HEK293 (cell line): ENCODE results near the gene TEAD1.

Source experiments
- CTCF ChIA-PET: fragments of 350-600 bp; formaldehyde crosslinking; extraction: SDS; loops from one replicate; lab custom pipeline; 2021; ENCODE audit warnings: antibody characterized with exemption; lab: Yijun Ruan, JAX
- POLR2A ChIA-PET: fragments of 300-600 bp; formaldehyde crosslinking; extraction: SDS; loops from one replicate; lab custom pipeline; 2020; ENCODE audit warnings: antibody characterized with exemption, inconsistent platforms; lab: Yijun Ruan, JAX
- H3K27ac ChIP-seq: fragments of 200-500 bp; sonication (Bioruptor generic); 2 replicates; pipeline ENCODE4 v1.5.1; 2014; ENCODE audit warnings: low read depth, low read length, control low read depth, inconsistent platforms; ENCODE audit errors: extremely low read depth
- H3K36me3 ChIP-seq, 2 experiments: fragments of 200-500 bp in 1 of 2; sonication (Bioruptor generic) in 1 of 2; 1 replicate in 1 of 2; 2 replicates in 1 of 2; pipeline ENCODE4 v1.5.1; 2014 to 2017; ENCODE audit warnings: inconsistent platforms in 2 of 2, low read length in 2 of 2; ENCODE audit not compliant: control insufficient read depth in 2 of 2, insufficient read depth in 1 of 2
- H3K4me1 ChIP-seq: fragments of 200-500 bp; sonication (Bioruptor generic); 2 replicates; pipeline ENCODE4 v1.5.1; 2014; ENCODE audit warnings: mild to moderate bottlenecking, low read length, inconsistent platforms; ENCODE audit not compliant: control insufficient read depth, insufficient read depth
- H3K4me3 ChIP-seq: 2 replicates; pipeline ENCODE4 v1.5.1; 2011; ENCODE audit warnings: low read depth, mild to moderate bottlenecking, control low read depth, low read length, moderate library complexity
- H3K9me3 ChIP-seq: fragments of 200-500 bp; sonication (Bioruptor generic); 2 replicates; pipeline ENCODE4 v1.5.1; 2014; ENCODE audit warnings: low read depth, low read length, inconsistent platforms; ENCODE audit not compliant: control insufficient read depth, insufficient read depth
- CTCF ChIP-seq: fragments of 450-650 bp; formaldehyde crosslinking; IDR thresholded peaks from 2 replicates; pipeline ENCODE4 v1.5.1; 2016; ENCODE audit warnings: missing biosample characterization, missing genetic modification characterization
- IKZF3 ChIP-seq: fragments of 450-650 bp; IDR thresholded peaks from 2 replicates; pipeline ENCODE4 v1.5.0; 2018; ENCODE audit warnings: missing biosample characterization, mild to moderate bottlenecking, missing genetic modification characterization, moderate library complexity
- KLF16 ChIP-seq: fragments of 450-650 bp; formaldehyde crosslinking; IDR thresholded peaks from 2 replicates; pipeline ENCODE4 v1.5.1; 2017; ENCODE audit warnings: missing biosample characterization, missing genetic modification characterization
- MEIS1 ChIP-seq: sonication (generic); formaldehyde crosslinking; IDR thresholded peaks from 2 replicates; pipeline ENCODE4 v1.8.1; 2022; ENCODE audit warnings: missing genetic modification reagents, mild to moderate bottlenecking, borderline replicate concordance
- PBX3 ChIP-seq: sonication (generic); formaldehyde crosslinking; IDR thresholded peaks from 2 replicates; pipeline ENCODE4 v1.8.1; 2022; ENCODE audit warnings: mild to moderate bottlenecking, moderate library complexity, missing genetic modification reagents
- TCF7L2 ChIP-seq: IDR thresholded peaks from 2 replicates; pipeline ENCODE4 v1.6.1; 2011; ENCODE audit warnings: low read depth, mild to moderate bottlenecking, inconsistent platforms, low read length, moderate library complexity, borderline replicate concordance
- TRIM28 ChIP-seq: IDR thresholded peaks from 2 replicates; pipeline ENCODE4 v1.6.1; 2011; ENCODE audit warnings: low read length, control low read depth, borderline replicate concordance
- ZBTB21 ChIP-seq: fragments of 450-650 bp; formaldehyde crosslinking; IDR thresholded peaks from 2 replicates; pipeline ENCODE4 v1.5.1; 2017; ENCODE audit warnings: missing biosample characterization, missing genetic modification characterization
- ZFHX2 ChIP-seq: fragments of 450-650 bp; formaldehyde crosslinking; conservative IDR thresholded peaks from 2 replicates; pipeline ENCODE4 v1.5.1; 2016; ENCODE audit warnings: missing biosample characterization, missing genetic modification characterization
- ZNF155 ChIP-seq: fragments of 450-650 bp; formaldehyde crosslinking; IDR thresholded peaks from 2 replicates; pipeline ENCODE4 v1.5.1; 2016; ENCODE audit warnings: missing biosample characterization, missing genetic modification characterization
- ZNF211 ChIP-seq: fragments of 450-650 bp; formaldehyde crosslinking; IDR thresholded peaks from 2 replicates; pipeline ENCODE4 v1.5.1; 2016; ENCODE audit warnings: low read depth, missing biosample characterization, missing genetic modification characterization
- ZNF221 ChIP-seq: fragments of 450-650 bp; formaldehyde crosslinking; IDR thresholded peaks from 2 replicates; pipeline ENCODE4 v1.5.1; 2017; ENCODE audit warnings: missing biosample characterization, missing genetic modification characterization, borderline replicate concordance
- ZNF24 ChIP-seq: fragments of 450-650 bp; formaldehyde crosslinking; IDR thresholded peaks from 2 replicates; pipeline ENCODE4 v1.5.1; 2016; ENCODE audit warnings: missing biosample characterization, missing genetic modification characterization
- ZNF311 ChIP-seq: fragments of 450-650 bp; formaldehyde crosslinking; IDR thresholded peaks from 2 replicates; pipeline ENCODE4 v1.5.1; 2017; ENCODE audit warnings: missing biosample characterization, missing genetic modification characterization, borderline replicate concordance
- ZNF404 ChIP-seq: fragments of 450-650 bp; formaldehyde crosslinking; IDR thresholded peaks from 2 replicates; pipeline ENCODE4 v1.5.1; 2017; ENCODE audit warnings: missing biosample characterization, missing genetic modification characterization
- ZNF449 ChIP-seq: fragments of 450-650 bp; formaldehyde crosslinking; IDR thresholded peaks from 2 replicates; pipeline ENCODE4 v1.5.1; 2017; ENCODE audit warnings: missing biosample characterization, mild to moderate bottlenecking, missing genetic modification characterization, moderate library complexity
- ZNF513 ChIP-seq: fragments of 450-650 bp; IDR thresholded peaks from 2 replicates; pipeline ENCODE4 v1.5.1; 2018; ENCODE audit warnings: missing biosample characterization, missing genetic modification characterization
- ZNF571 ChIP-seq: fragments of 450-650 bp; formaldehyde crosslinking; IDR thresholded peaks from 2 replicates; pipeline ENCODE4 v1.5.0; 2017; ENCODE audit warnings: missing biosample characterization, missing genetic modification characterization
- ZNF624 ChIP-seq: fragments of 450-650 bp; formaldehyde crosslinking; IDR thresholded peaks from 2 replicates; pipeline ENCODE4 v1.5.1; 2017; ENCODE audit warnings: missing biosample characterization, missing genetic modification characterization
- ZNF626 ChIP-seq: fragments of 450-650 bp; sonication (Bioruptor Pico); formaldehyde crosslinking; IDR thresholded peaks from 2 replicates; pipeline ENCODE4 v1.5.1; 2018; ENCODE audit warnings: missing biosample characterization, missing genetic modification characterization, inconsistent platforms
- ZNF645 ChIP-seq: fragments of 450-650 bp; formaldehyde crosslinking; IDR thresholded peaks from 2 replicates; pipeline ENCODE4; 2016; ENCODE audit warnings: missing biosample characterization, missing genetic modification characterization
- ZNF670 ChIP-seq: fragments of 450-650 bp; formaldehyde crosslinking; IDR thresholded peaks from 2 replicates; pipeline ENCODE4 v1.5.1; 2016; ENCODE audit warnings: missing biosample characterization, missing genetic modification characterization, low read depth
- ZNF677 ChIP-seq: fragments of 450-650 bp; IDR thresholded peaks from 2 replicates; pipeline ENCODE4 v1.5.0; 2018; ENCODE audit warnings: missing biosample characterization, mild to moderate bottlenecking, missing genetic modification characterization, moderate library complexity
- ZNF76 ChIP-seq: fragments of 450-650 bp; formaldehyde crosslinking; IDR thresholded peaks from 2 replicates; pipeline ENCODE4; 2016; ENCODE audit warnings: low read depth, missing biosample characterization, missing genetic modification characterization, borderline replicate concordance
- ZNF777 ChIP-seq: fragments of 450-650 bp; formaldehyde crosslinking; IDR thresholded peaks from 2 replicates; pipeline ENCODE4 v1.5.1; 2017; ENCODE audit warnings: missing biosample characterization, missing genetic modification characterization, borderline replicate concordance
- ZNF791 ChIP-seq: fragments of 450-650 bp; formaldehyde crosslinking; IDR thresholded peaks from 2 replicates; pipeline ENCODE4 v1.5.1; 2016; ENCODE audit warnings: missing biosample characterization, missing genetic modification characterization
- ZNF843 ChIP-seq: fragments of 450-650 bp; formaldehyde crosslinking; IDR thresholded peaks from 2 replicates; pipeline ENCODE4 v1.5.1; 2016; ENCODE audit warnings: missing biosample characterization, missing genetic modification characterization
- ZSCAN18 ChIP-seq: fragments of 450-650 bp; formaldehyde crosslinking; IDR thresholded peaks from 2 replicates; pipeline ENCODE4 v1.5.1; 2016; ENCODE audit warnings: missing biosample characterization, missing genetic modification characterization

TEAD1 gene

GRCh38 chr11:12625438-12626071 is 48.7 kb upstream of the TEAD1 start:
- ChIA-PET POLR2A (no interaction called here), CTCF (no interaction called here)
- no peak overlapping the region for H3K27ac ChIP-seq
- TF ChIP-seq ZNF571 (tag by site-specific recombination) (no peak), TCF7L2 (no peak), ZNF513 (tag by site-specific recombination) (no peak), ZNF211 (tag by site-specific recombination) (no peak), KLF16 (tag by site-specific recombination) (no peak), IKZF3 (tag by site-specific recombination) (no peak), ZNF155 (tag by site-specific recombination) (no peak), ZNF624 (tag by site-specific recombination) (no peak), ZNF777 (tag by site-specific recombination) (no peak), ZNF311 (tag by site-specific recombination) (no peak), ZBTB21 (tag by site-specific recombination) (no peak), ZNF449 (tag by site-specific recombination) (no peak), ZNF645 (tag by site-specific recombination) (no peak), ZNF670 (tag by site-specific recombination) (no peak), ZNF677 (tag by site-specific recombination) (no peak), CTCF (tag by site-specific recombination) (no peak), ZFHX2 (tag by site-specific recombination) (no peak), ZNF626 (tag by site-specific recombination) (no peak)
- no peaks in the 10 kb centered on the region for H3K4me1 ChIP-seq
- no peaks in the 10 kb centered on the region for H3K9me3 ChIP-seq
- H3K36me3 ChIP-seq = no peaks in the 10 kb centered on the region
- H3K4me3 ChIP-seq = no peak overlapping the region

GRCh38 chr11:12626616-12627015 is 47.6 kb upstream of the TEAD1 start:
- ChIA-PET POLR2A (no interaction called here), CTCF (no interaction called here)
- H3K36me3 ChIP-seq = no peaks in the 10 kb centered on the region
- no peak overlapping the region for H3K27ac ChIP-seq
- no peaks in the 10 kb centered on the region for H3K9me3 ChIP-seq
- H3K4me3 ChIP-seq = no peak overlapping the region
- no peaks in the 10 kb centered on the region for H3K4me1 ChIP-seq
- TF ChIP-seq ZNF404 (no peak), TRIM28 (no peak), ZNF843 (tag by site-specific recombination) (no peak), ZSCAN18 (tag by site-specific recombination) (no peak), ZNF777 (tag by site-specific recombination) (no peak), ZNF791 (tag by site-specific recombination) (no peak), ZNF24 (tag by site-specific recombination) (no peak), ZNF76 (tag by site-specific recombination) (no peak), ZNF221 (tag by site-specific recombination) (no peak), MEIS1 (no peak), PBX3 (CRISPR knock-in tag) (no peak)
